Amygdala (tissue), 56 donors: ENCODE results near the gene UBXN7.
"Not testable (repeated sequence)": the region's sequence is repeated elsewhere in the genome, so short reads cannot be mapped to it uniquely, and the experiment has no call there.

Experiments
- DNase-seq, 56 donors: peaks; one replicate each; lab custom pipeline; 2025; lab: John Stamatoyannopoulos, UW

Gene UBXN7

GRCh38 chr3:196419386-196419785, 12.8 kb downstream of the UBXN7 start:
- no peak for DNase-seq

- DNase-seq = no peak
Observed at GRCh38 chr3:196418601-196419000, 13.6 kb downstream of the UBXN7 start.

GRCh38 chr3:196414469-196414868, 17.8 kb downstream of the UBXN7 start:
- no peak for DNase-seq

GRCh38 chr3:196412704-196413103, 19.5 kb downstream of the UBXN7 start:
- DNase-seq = no peak

GRCh38 chr3:196409409-196409808, 22.8 kb downstream of the UBXN7 start:
- DNase-seq = no peak

GRCh38 chr3:196408565-196409300, 23.5 kb downstream of the UBXN7 start:
- no peak for DNase-seq

GRCh38 chr3:196406811-196407470, 25.3 kb downstream of the UBXN7 start:
- DNase-seq = no peak

- no peak for DNase-seq
Observed at GRCh38 chr3:196400331-196400730, 31.9 kb downstream of the UBXN7 start.

- DNase-seq = no peak
Observed at GRCh38 chr3:196399485-196399945, 32.7 kb downstream of the UBXN7 start.

- no peak for DNase-seq
Observed at GRCh38 chr3:196398782-196399181, 33.4 kb downstream of the UBXN7 start.

- no peak for DNase-seq
Observed at GRCh38 chr3:196397941-196398340, 34.3 kb downstream of the UBXN7 start.

- DNase-seq = no peak
Observed at GRCh38 chr3:196390116-196390515, 42.1 kb downstream of the UBXN7 start.

- DNase-seq = no peak
Observed at GRCh38 chr3:196388956-196389355, 43.3 kb downstream of the UBXN7 start.

- DNase-seq = not testable (repeated sequence)
Observed at GRCh38 chr3:196387941-196388340, 44.3 kb downstream of the UBXN7 start.

- DNase-seq = not testable (repeated sequence)
Observed at GRCh38 chr3:196386797-196387196, 45.4 kb downstream of the UBXN7 start.

- not testable (repeated sequence) for DNase-seq
Observed at GRCh38 chr3:196386034-196386433, 46.2 kb downstream of the UBXN7 start.

GRCh38 chr3:196385446-196385845, 46.8 kb downstream of the UBXN7 start:
- DNase-seq = not testable (repeated sequence)

- no peak for DNase-seq
Observed at GRCh38 chr3:196378146-196378841, 53.9 kb downstream of the UBXN7 start.

GRCh38 chr3:196377321-196377720, 54.9 kb downstream of the UBXN7 start:
- no peak for DNase-seq

- DNase-seq = no peak
Observed at GRCh38 chr3:196365736-196366135, 66.5 kb downstream of the UBXN7 start.

- no peak for DNase-seq
Observed at GRCh38 chr3:196360586-196360985, 71.6 kb downstream of the UBXN7 start.
